ENCODE measurements around the gene ITGAX.

ITGAX gene

DNA sequence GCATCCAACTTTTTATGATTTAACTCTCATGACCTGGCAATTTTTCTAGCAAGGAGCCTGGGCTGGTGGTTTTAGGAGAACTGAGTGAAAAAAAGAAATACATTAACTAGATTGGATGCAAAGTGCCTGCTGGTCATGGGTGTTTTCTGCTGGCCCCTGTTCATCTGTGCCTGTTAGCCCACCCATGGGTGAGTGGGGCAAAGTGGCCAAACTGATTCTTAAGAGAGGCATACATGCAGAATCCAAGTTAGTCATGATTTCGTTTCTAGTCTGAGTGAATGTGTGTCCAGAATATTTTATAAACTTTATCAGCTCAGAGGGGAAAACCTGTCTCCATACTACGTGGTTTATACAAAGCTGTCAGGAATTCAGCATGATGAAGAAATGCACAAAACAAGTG, 33.6 kb downstream of the ITGAX start:
- H3K27me3 ChIP-seq = peaks cover 5% of the 10 kb centered on the region; the same call in 1 of the 2 replicates
- no peaks in the 10 kb centered on the region for H3K36me3 ChIP-seq
- TF ChIP-seq, protein P1, sequence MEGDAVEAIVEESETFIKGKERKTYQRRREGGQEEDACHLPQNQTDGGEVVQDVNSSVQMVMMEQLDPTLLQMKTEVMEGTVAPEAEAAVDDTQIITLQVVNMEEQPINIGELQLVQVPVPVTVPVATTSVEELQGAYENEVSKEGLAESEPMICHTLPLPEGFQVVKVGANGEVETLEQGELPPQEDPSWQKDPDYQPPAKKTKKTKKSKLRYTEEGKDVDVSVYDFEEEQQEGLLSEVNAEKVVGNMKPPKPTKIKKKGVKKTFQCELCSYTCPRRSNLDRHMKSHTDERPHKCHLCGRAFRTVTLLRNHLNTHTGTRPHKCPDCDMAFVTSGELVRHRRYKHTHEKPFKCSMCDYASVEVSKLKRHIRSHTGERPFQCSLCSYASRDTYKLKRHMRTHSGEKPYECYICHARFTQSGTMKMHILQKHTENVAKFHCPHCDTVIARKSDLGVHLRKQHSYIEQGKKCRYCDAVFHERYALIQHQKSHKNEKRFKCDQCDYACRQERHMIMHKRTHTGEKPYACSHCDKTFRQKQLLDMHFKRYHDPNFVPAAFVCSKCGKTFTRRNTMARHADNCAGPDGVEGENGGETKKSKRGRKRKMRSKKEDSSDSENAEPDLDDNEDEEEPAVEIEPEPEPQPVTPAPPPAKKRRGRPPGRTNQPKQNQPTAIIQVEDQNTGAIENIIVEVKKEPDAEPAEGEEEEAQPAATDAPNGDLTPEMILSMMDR (IDR thresholded peaks at IDR 0.05; ENCODE audit: low read depth, low read length) = no peak
- H3K9me3 ChIP-seq = no peaks in the 10 kb centered on the region
- DNase-seq = no peak
- no peaks in the 10 kb centered on the region for H3K4me1 ChIP-seq
- H3K4me3 ChIP-seq (ENCODE audit: low read depth, low read length) = no peak overlapping the region

DNA sequence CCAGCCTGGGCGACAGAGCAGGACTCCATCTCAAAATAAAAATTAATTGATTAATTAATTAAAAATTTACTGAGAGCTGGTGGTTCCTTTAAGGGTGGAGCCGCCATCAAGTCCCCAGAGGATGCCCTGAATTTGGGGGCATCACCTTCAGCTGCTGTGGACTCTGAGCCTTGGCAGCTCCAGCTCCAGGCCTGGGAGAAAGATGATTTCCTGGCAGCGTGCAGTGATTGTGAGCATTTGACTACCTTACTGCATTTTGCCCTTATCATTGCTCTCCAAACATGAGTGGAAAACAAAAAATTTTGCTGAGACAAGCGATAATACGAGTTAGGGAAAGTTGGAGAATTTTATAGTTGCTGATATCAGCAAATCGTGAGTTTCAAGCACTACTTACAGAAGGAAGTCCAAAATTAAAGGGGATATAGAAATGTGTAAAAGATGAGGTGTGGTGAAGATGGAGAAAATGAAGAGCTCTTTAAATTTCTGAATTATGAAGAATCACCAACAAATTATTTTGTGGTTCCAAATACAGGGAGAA, 35.6 kb downstream of the ITGAX start:
- TF ChIP-seq, protein P1 (IDR thresholded peaks at IDR 0.05; ENCODE audit: low read depth, low read length) = no peak
- H3K36me3 ChIP-seq = no peaks in the 10 kb centered on the region
- H3K4me3 ChIP-seq (ENCODE audit: low read depth, low read length) = no peak overlapping the region
- DNase-seq = no peak
- no peaks in the 10 kb centered on the region for H3K4me1 ChIP-seq
- no peaks in the 10 kb centered on the region for H3K9me3 ChIP-seq
- H3K27me3 ChIP-seq = peaks cover 5% of the 10 kb centered on the region; the same call in 1 of the 2 replicates

DNA sequence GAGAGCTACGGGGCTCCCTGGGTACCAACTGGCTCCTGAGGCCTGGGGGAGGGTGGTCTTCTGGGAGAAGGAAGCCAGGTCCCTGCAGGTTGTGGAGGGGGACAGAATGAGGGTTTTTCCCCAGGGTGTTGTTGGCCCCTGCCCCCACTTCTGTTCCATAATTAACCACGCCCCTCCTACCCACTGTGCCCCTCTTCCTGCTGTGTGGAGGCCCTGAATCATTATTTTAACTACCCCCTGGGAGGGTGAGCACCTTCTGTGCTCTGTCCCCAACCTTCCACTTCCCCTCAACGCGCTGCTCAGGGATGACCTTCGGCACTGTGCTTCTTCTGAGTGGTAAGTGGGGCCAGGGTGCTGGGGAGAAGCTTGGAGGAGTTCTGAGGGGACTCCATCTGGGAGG, 38.1 kb downstream of the ITGAX start, which contains the start of gene ITGAD:
TSS of gene ITGAD (plus strand) at position 280 of the 400 bp plus-strand sequence. CDS start at position 306, 26 bp downstream.
- peaks cover 5% of the 10 kb centered on the region; the same call in 1 of the 2 replicates for H3K27me3 ChIP-seq
- H3K4me3 ChIP-seq (ENCODE audit: low read depth, low read length) = no peak within 1 kb of the TSS
- no peaks in the 10 kb centered on the region for H3K9me3 ChIP-seq
- no peak for DNase-seq
- TF ChIP-seq, protein P1 (IDR thresholded peaks at IDR 0.05; ENCODE audit: low read depth, low read length) = no peak
- no peaks in the 10 kb centered on the region for H3K4me1 ChIP-seq
- H3K36me3 ChIP-seq = no peaks in the 10 kb centered on the region

DNA sequence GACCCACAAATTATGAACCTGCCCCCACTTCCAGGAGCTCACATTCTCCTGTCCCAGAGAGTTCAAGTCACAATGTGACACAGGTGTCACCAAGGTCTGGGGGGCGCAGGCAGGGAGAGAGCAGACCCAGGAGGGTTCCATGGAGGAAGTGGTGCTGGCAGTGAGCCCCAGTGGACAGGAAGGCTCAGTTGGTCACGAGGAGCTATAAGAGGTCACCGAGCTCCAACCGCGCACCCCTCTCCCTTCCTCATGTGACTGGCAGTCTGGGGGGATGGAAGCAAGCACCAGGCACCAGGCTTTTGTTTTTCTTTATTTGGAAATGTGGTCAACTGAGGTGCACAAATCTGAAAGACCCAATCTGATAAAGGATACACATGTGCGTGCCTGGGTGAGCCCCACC, 40.7 kb downstream of the ITGAX start:
- no peaks in the 10 kb centered on the region for H3K36me3 ChIP-seq
- H3K4me1 ChIP-seq = no peaks in the 10 kb centered on the region
- DNase-seq = no peak
- H3K27me3 ChIP-seq = no peaks in the 10 kb centered on the region
- no peaks in the 10 kb centered on the region; the same call in 1 of the 2 replicates for H3K9me3 ChIP-seq
- TF ChIP-seq, protein P1 (IDR thresholded peaks at IDR 0.05; ENCODE audit: low read depth, low read length) = no peak
- H3K4me3 ChIP-seq (ENCODE audit: low read depth, low read length) = no peak overlapping the region

DNA sequence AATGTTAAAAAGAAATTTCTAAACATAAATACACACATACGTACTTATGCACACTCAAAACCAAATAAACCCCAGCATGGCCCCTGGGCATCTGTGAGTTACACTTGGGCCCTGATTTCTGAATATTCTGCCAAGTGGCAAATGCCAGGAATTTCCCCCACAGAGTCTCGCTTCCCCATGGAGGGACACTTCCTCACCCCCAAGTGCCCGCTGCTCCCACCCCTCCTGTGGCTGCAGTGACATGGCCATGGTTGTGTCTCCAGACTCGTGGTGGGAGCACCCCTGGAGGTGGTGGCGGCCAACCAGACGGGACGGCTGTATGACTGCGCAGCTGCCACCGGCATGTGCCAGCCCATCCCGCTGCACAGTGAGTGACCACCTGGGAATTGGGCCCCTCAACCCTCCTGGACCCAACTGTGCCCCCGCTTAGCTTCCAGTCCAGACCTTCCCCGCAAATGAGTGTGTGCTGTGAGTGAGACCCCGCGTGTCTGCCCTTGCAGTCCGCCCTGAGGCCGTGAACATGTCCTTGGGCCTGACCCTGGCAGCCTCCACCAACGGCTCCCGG, 42.2 kb downstream of the ITGAX start:
- Histone ChIP-seq H3K9me3 (no peaks in the 10 kb centered on the region; the same call in 1 of the 2 replicates), H3K4me1 (no peaks in the 10 kb centered on the region), H3K4me3 (ENCODE audit: low read depth, low read length) (no peak overlapping the region), H3K36me3 (no peaks in the 10 kb centered on the region), H3K27me3 (no peaks in the 10 kb centered on the region)
- TF ChIP-seq, protein P1 (IDR thresholded peaks at IDR 0.05; ENCODE audit: low read depth, low read length) = no peak
- DNase-seq = no peak

DNA sequence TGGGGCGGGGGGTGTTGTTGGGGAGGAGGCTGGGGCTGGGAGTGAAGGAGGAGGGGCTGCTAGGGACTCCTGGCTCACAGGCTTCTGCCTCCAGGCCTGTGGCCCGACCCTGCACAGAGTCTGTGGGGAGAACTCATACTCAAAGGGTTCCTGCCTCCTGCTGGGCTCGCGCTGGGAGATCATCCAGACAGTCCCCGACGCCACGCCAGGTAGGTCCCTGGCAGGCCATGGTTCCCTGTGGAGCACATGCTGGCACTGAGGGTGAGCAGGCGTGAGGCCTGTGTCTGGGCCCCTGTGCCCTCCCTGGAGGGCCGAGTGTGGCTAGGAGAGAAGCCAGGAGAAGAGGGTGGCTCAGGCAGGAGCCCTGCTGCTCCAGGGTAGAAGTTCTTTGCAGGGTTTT, 42.7 kb downstream of the ITGAX start:
- no peaks in the 10 kb centered on the region; the same call in 1 of the 2 replicates for H3K9me3 ChIP-seq
- TF ChIP-seq, protein P1 (IDR thresholded peaks at IDR 0.05; ENCODE audit: low read depth, low read length) = no peak
- H3K36me3 ChIP-seq = no peaks in the 10 kb centered on the region
- H3K27me3 ChIP-seq = no peaks in the 10 kb centered on the region
- DNase-seq = no peak
- no peaks in the 10 kb centered on the region for H3K4me1 ChIP-seq
- no peak overlapping the region for H3K4me3 ChIP-seq (ENCODE audit: low read depth, low read length)

All from BE2C (cell line).